HepG2 (cell line): Measurements from ENCODE around the gene LDLR. TPM values are rescaled to one million over a fixed set of nuclear protein-coding genes. Genes with fewer than 3 reads are reported as not detected.
A peak's percentile ranks its signal among the peaks of the same experiment; 100 is the strongest.

Experiments used
- AKNA ChIP-seq: sonication (generic); formaldehyde crosslinking; IDR thresholded peaks from 2 replicates; pipeline ENCODE4 v1.4.0; 2020; ENCODE audit warnings: missing genetic modification reagents, borderline replicate concordance
- ATF4 ChIP-seq, 2 experiments: fragments of 450-650 bp in 1 of 2; sonication (generic) in 1 of 2; formaldehyde crosslinking; IDR thresholded peaks; 2 replicates each; pipeline versions ENCODE4 v1.5.0 to v1.8.0; 2020 to 2022; ENCODE audit warnings: mild to moderate bottlenecking in 1 of 2, missing genetic modification reagents in 1 of 2
- BCLAF1 ChIP-seq: fragments of 450-650 bp; IDR thresholded peaks from 2 replicates; pipeline ENCODE4 v1.6.1; 2017; ENCODE audit warnings: mild to moderate bottlenecking
- IKZF5 ChIP-seq: IDR thresholded peaks from 2 replicates; pipeline ENCODE4 v1.6.1; 2018; ENCODE audit warnings: missing genetic modification reagents, mild to moderate bottlenecking, missing compliant biosample characterization
- KLF13 ChIP-seq: sonication (generic); formaldehyde crosslinking; IDR thresholded peaks from 2 replicates; pipeline ENCODE4 v1.4.0; 2020; ENCODE audit warnings: mild to moderate bottlenecking, missing genetic modification reagents
- PBX2 ChIP-seq: IDR thresholded peaks from 2 replicates; pipeline ENCODE4 v1.6.1; 2016; ENCODE audit warnings: control low read depth
- SP140L ChIP-seq: sonication (generic); formaldehyde crosslinking; IDR thresholded peaks from 2 replicates; pipeline ENCODE4 v1.4.0; 2020; ENCODE audit warnings: missing genetic modification reagents, borderline replicate concordance
- ZBTB1 ChIP-seq: sonication (generic); formaldehyde crosslinking; IDR thresholded peaks from 2 replicates; pipeline ENCODE4 v1.4.0; 2020; ENCODE audit warnings: missing genetic modification reagents, borderline replicate concordance
- ZBTB38 ChIP-seq: sonication (generic); formaldehyde crosslinking; IDR thresholded peaks from 2 replicates; pipeline ENCODE4 v1.5.1; 2020; ENCODE audit warnings: mild to moderate bottlenecking, missing genetic modification reagents
- ZNF180 ChIP-seq: sonication (generic); formaldehyde crosslinking; IDR thresholded peaks from 2 replicates; pipeline ENCODE4 v1.4.0; 2020; ENCODE audit warnings: low read depth, missing genetic modification reagents, borderline replicate concordance
- ZNF230 ChIP-seq: sonication (generic); formaldehyde crosslinking; IDR thresholded peaks from 2 replicates; pipeline ENCODE4 v1.4.0; 2020; ENCODE audit warnings: mild to moderate bottlenecking, missing genetic modification reagents
- ZNF282 ChIP-seq: fragments of 450-650 bp; IDR thresholded peaks from 2 replicates; pipeline ENCODE4 v1.6.1; 2018; ENCODE audit not compliant: partially characterized antibody
- ZNF383 ChIP-seq: sonication (generic); formaldehyde crosslinking; IDR thresholded peaks from 2 replicates; pipeline ENCODE4 v1.4.0; 2020; ENCODE audit warnings: missing genetic modification reagents, mild to moderate bottlenecking, borderline replicate concordance
- ZNF616 ChIP-seq: sonication (generic); formaldehyde crosslinking; IDR thresholded peaks from 2 replicates; pipeline ENCODE4 v1.5.0; 2020; ENCODE audit warnings: low read depth, mild to moderate bottlenecking, missing genetic modification reagents
- ZNF737 ChIP-seq: sonication (generic); formaldehyde crosslinking; IDR thresholded peaks from 2 replicates; pipeline ENCODE4 v1.5.0; 2020; ENCODE audit warnings: missing genetic modification reagents, mild to moderate bottlenecking, borderline replicate concordance
- polyA plus RNA-seq, 8 experiments: library from polyadenylated mRNA; depleted of rRNA in 3 of 8; stranded (reverse) in 7 of 8; unstranded in 1 of 8; fragments of >200 nt; fragmentation: Illumina TruSeq in 4 of 8; extraction: Trizol in 4 of 8; gene quantifications; 2 replicates each; pipeline versions ENCODE4 v1.2.1 to v1.2.3, GENCODE V29; 2011 to 2016; ENCODE audit warnings: low read depth in 4 of 8, missing spikeins in 1 of 8, mixed read lengths in 1 of 8; ENCODE audit not compliant: insufficient read depth in 1 of 8
- total RNA-seq, 5 experiments: library from RNA; depleted of rRNA; stranded (reverse); fragments of >200 nt; fragmentation: Illumina TruSeq; extraction: Trizol; gene quantifications; 2 replicates each; pipeline ENCODE4 v1.2.3, GENCODE V29; 2016; ENCODE audit warnings: low read depth in 1 of 5

Gene LDLR
- total and polyA plus RNA-seq, 2 of the 13 experiments (the other 11 are each of a cell fraction or from before 2014, with no cell fraction given) = 51.6 to 92.5 TPM

- no peak for TF ChIP-seq BCLAF1
- TF ChIP-seq PBX2 (CRISPR knock-in tag) = no peak
- TF ChIP-seq ZBTB1 (CRISPR knock-in tag) = no peak
- no peak for TF ChIP-seq ZNF616 (CRISPR knock-in tag)
- no peak for TF ChIP-seq ZNF230
- no peak for TF ChIP-seq KLF13 (CRISPR knock-in tag)
- TF ChIP-seq ZNF180 (CRISPR knock-in tag) = no peak
- no peak for TF ChIP-seq ZNF383
- TF ChIP-seq SP140L (CRISPR knock-in tag) = 0 out of 2 replicates have a peak, but pooled peaks have one; percentile 35
- no peak for TF ChIP-seq ZNF737 (CRISPR knock-in tag)
- no peak for TF ChIP-seq ZBTB38 (CRISPR knock-in tag)
- TF ChIP-seq AKNA = no peak
- no peak for TF ChIP-seq ZNF282
- TF ChIP-seq IKZF5 (CRISPR knock-in tag) = peak; percentile 54; the same call in 1 of the 2 replicates
- TF ChIP-seq ATF4 (CRISPR knock-in tag; IDR thresholded peaks at IDR 0.05) = no peak
Observed at GRCh38 chr19:11088506-11089253, 583 bp upstream of the LDLR start (continued).
